GM23338 (cell line): ENCODE results near the gene CD2AP. TPM values are rescaled to one million over a fixed set of nuclear protein-coding genes. Genes with fewer than 3 reads are reported as not detected.

Experiments
- ATAC-seq: fragments of 200-7000 bp; cut with Tn5 transposase; 3 replicates; pipeline ENCODE4 v1.9.1; 2020
- DNase-seq: peaks from one replicate; pipeline ENCODE4 v3.0.0-alpha.2; 2015; ENCODE audit warnings: low spot score
- H2AFZ ChIP-seq: fragments of 200-600 bp; sonication (generic); 2 replicates; pipeline ENCODE4 v1.8.0; 2016; ENCODE audit warnings: antibody characterized with exemption, mild to moderate bottlenecking, moderate library complexity
- H3F3A ChIP-seq: fragments of 200-600 bp; sonication (generic); replicated peaks from 2 replicates; pipeline ENCODE4 v1.8.0; 2017; ENCODE audit warnings: antibody characterized with exemption, mixed run types, low read depth
- H3K27ac ChIP-seq: fragments of 200-600 bp; sonication (generic); 2 replicates; pipeline ENCODE4 v1.6.1; 2016; ENCODE audit warnings: low read depth
- H3K27me3 ChIP-seq: fragments of 200-600 bp; sonication (generic); 2 replicates; pipeline ENCODE4 v1.8.0; 2016; ENCODE audit warnings: mild to moderate bottlenecking, mixed run types, moderate library complexity; ENCODE audit not compliant: insufficient read depth
- H3K36me3 ChIP-seq: fragments of 200-600 bp; sonication (generic); 2 replicates; pipeline ENCODE4 v1.8.0; 2016; ENCODE audit warnings: mild to moderate bottlenecking; ENCODE audit not compliant: insufficient read depth
- H3K4me1 ChIP-seq: fragments of 200-600 bp; sonication (generic); 2 replicates; pipeline ENCODE4 v1.8.0; 2016; ENCODE audit warnings: mild to moderate bottlenecking, moderate library complexity; ENCODE audit not compliant: insufficient read depth
- H3K4me2 ChIP-seq: fragments of 200-600 bp; sonication (generic); 2 replicates; pipeline ENCODE4 v1.7.1; 2017; ENCODE audit warnings: mixed run types
- H3K4me3 ChIP-seq: fragments of 200-600 bp; sonication (generic); 2 replicates; pipeline ENCODE4 v1.6.1; 2016; ENCODE audit warnings: mixed run types
- H3K79me2 ChIP-seq: fragments of 200-600 bp; sonication (generic); replicated peaks from 2 replicates; pipeline ENCODE4 v1.8.0; 2017; ENCODE audit warnings: mild to moderate bottlenecking; ENCODE audit not compliant: insufficient read depth
- H3K9me2 ChIP-seq: fragments of 200-600 bp; sonication (generic); 2 replicates; pipeline ENCODE4 v1.8.0; 2017; ENCODE audit not compliant: insufficient read depth
- H4K20me1 ChIP-seq: fragments of 200-600 bp; sonication (generic); replicated peaks from 2 replicates; pipeline ENCODE4 v1.8.0; 2017; ENCODE audit warnings: mild to moderate bottlenecking; ENCODE audit not compliant: insufficient read depth
- H3K27ac Mint-ChIP-seq: 2 replicates; pipeline ENCODE4 v1.8.0; 2020; ENCODE audit warnings: inconsistent platforms, mild to moderate bottlenecking, moderate library complexity, mixed read lengths
- H3K27me3 Mint-ChIP-seq: 3 replicates; pipeline ENCODE4 v1.8.0; 2022; ENCODE audit warnings: low read depth, mild to moderate bottlenecking, moderate library complexity, mixed read lengths, inconsistent platforms; ENCODE audit not compliant: insufficient read depth, poor library complexity
- H3K36me3 Mint-ChIP-seq: 3 replicates; pipeline ENCODE4 v1.8.0; 2021; ENCODE audit warnings: low read depth, mild to moderate bottlenecking, inconsistent platforms, moderate library complexity, mixed read lengths
- H3K4me1 Mint-ChIP-seq: 3 replicates; pipeline ENCODE4 v1.8.0; 2020; ENCODE audit warnings: mild to moderate bottlenecking, inconsistent platforms, mixed read lengths
- H3K4me3 Mint-ChIP-seq: 3 replicates; pipeline ENCODE4 v1.8.0; 2021; ENCODE audit warnings: moderate library complexity, mild to moderate bottlenecking, inconsistent platforms, mixed read lengths
- H3K9me3 Mint-ChIP-seq: 3 replicates; pipeline ENCODE4 v1.8.0; 2020; ENCODE audit warnings: moderate library complexity, mild to moderate bottlenecking, inconsistent platforms, mixed read lengths
- CREB1 ChIP-seq: fragments of 250-450 bp; sonication (Bioruptor Pico); IDR thresholded peaks from 2 replicates; pipeline ENCODE4 v1.5.0; 2020; ENCODE audit warnings: low read depth, mild to moderate bottlenecking, moderate library complexity
- EZH2phosphoT487 ChIP-seq: fragments of 200-600 bp; sonication (generic); IDR thresholded peaks from one replicate; pipeline ENCODE4 v1.8.1; 2018; ENCODE audit warnings: antibody characterized with exemption; ENCODE audit not compliant: unreplicated experiment
- JUNB ChIP-seq: IDR thresholded peaks from one replicate; pipeline ENCODE4 v1.6.1; 2016; ENCODE audit warnings: antibody characterized with exemption; ENCODE audit not compliant: unreplicated experiment
- POLR2AphosphoS5 ChIP-seq: IDR thresholded peaks from 2 replicates; pipeline ENCODE4 v1.6.1; 2016; ENCODE audit warnings: antibody characterized with exemption, low read depth
- STAT1 ChIP-seq: IDR thresholded peaks from one replicate; pipeline ENCODE4 v1.6.1; 2016; ENCODE audit warnings: antibody characterized with exemption; ENCODE audit not compliant: unreplicated experiment
- polyA plus RNA-seq: library from polyadenylated mRNA; unstranded; fragments of >200 nt; fragmentation: Nextera tagmentation; extraction: Ambion mirVana; gene quantifications from 2 replicates; pipeline ENCODE4 v1.2.1, GENCODE V29; 2016
- total RNA-seq: library from RNA; depleted of rRNA; stranded (reverse); fragments of >200 nt; shearing (Covaris generic); gene quantifications from 2 replicates; pipeline ENCODE4 v1.2.3, GENCODE V29; 2014
- TF ChIP-seq, protein P1 (sequence below): fragments of 250-450 bp; sonication (Bioruptor Pico); IDR thresholded peaks from 2 replicates; pipeline ENCODE4 v1.5.0; 2020; ENCODE audit warnings: mild to moderate bottlenecking, moderate library complexity
- TF ChIP-seq, protein P2 (sequence below), 2 experiments: fragments of 200-600 bp in 1 of 2; sonication (generic) in 1 of 2; conservative IDR thresholded peaks; 2 replicates each; pipeline versions ENCODE4 v1.5.1 to v1.6.1; 2016 to 2017; ENCODE audit warnings: antibody characterized with exemption in 2 of 2, low read depth in 2 of 2, mild to moderate bottlenecking in 2 of 2, moderate library complexity in 1 of 2
- TF ChIP-seq, protein P3 (sequence below): IDR thresholded peaks from one replicate; pipeline ENCODE4 v1.6.1; 2018; ENCODE audit warnings: antibody characterized with exemption; ENCODE audit not compliant: unreplicated experiment
- TF ChIP-seq, protein P4 (sequence below): IDR thresholded peaks from 2 replicates; pipeline ENCODE4 v1.6.1; 2016; ENCODE audit warnings: antibody characterized with exemption

The CD2AP gene
- total and polyA plus RNA-seq, 2 experiments from 2014 or later: 38.0 to 93.2 TPM

DNA sequence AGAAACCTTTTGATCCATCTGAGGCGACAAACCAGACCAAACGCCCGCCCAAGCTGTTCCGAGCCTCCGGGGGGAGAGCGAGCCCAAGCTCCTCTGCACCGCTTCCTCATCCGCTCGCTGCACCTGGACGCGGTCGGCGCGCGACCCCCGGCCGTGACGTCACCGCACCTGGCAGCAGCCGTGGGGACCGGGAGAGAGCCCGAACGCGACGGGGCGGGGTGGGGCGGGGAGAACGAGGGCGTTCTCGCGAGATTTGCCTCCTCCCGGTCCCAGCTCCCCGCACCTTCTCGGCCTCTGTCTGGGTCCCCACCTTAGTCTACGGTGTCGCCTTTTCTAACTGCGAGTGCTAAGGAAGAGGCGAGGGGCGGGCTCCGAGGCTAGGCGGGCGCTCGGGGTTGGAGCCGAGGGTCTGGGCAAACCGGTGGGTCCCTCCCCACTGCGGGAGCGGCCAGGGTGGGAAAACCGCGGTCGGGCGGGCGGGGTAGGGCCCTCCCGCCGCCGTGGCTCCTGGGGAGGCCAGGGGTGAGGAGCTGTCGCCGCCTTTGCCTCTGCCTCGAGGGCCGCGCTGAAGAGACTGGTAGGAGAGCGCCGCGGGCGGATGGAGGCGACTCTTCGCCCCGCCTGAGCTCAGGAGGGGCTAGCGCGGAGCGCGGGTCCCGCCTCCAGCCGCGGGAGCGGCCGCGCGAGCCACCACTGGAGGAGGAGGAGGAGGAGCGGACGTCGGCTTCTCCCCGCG lies at the start of gene CD2AP (continued):
- TF ChIP-seq, protein P1, sequence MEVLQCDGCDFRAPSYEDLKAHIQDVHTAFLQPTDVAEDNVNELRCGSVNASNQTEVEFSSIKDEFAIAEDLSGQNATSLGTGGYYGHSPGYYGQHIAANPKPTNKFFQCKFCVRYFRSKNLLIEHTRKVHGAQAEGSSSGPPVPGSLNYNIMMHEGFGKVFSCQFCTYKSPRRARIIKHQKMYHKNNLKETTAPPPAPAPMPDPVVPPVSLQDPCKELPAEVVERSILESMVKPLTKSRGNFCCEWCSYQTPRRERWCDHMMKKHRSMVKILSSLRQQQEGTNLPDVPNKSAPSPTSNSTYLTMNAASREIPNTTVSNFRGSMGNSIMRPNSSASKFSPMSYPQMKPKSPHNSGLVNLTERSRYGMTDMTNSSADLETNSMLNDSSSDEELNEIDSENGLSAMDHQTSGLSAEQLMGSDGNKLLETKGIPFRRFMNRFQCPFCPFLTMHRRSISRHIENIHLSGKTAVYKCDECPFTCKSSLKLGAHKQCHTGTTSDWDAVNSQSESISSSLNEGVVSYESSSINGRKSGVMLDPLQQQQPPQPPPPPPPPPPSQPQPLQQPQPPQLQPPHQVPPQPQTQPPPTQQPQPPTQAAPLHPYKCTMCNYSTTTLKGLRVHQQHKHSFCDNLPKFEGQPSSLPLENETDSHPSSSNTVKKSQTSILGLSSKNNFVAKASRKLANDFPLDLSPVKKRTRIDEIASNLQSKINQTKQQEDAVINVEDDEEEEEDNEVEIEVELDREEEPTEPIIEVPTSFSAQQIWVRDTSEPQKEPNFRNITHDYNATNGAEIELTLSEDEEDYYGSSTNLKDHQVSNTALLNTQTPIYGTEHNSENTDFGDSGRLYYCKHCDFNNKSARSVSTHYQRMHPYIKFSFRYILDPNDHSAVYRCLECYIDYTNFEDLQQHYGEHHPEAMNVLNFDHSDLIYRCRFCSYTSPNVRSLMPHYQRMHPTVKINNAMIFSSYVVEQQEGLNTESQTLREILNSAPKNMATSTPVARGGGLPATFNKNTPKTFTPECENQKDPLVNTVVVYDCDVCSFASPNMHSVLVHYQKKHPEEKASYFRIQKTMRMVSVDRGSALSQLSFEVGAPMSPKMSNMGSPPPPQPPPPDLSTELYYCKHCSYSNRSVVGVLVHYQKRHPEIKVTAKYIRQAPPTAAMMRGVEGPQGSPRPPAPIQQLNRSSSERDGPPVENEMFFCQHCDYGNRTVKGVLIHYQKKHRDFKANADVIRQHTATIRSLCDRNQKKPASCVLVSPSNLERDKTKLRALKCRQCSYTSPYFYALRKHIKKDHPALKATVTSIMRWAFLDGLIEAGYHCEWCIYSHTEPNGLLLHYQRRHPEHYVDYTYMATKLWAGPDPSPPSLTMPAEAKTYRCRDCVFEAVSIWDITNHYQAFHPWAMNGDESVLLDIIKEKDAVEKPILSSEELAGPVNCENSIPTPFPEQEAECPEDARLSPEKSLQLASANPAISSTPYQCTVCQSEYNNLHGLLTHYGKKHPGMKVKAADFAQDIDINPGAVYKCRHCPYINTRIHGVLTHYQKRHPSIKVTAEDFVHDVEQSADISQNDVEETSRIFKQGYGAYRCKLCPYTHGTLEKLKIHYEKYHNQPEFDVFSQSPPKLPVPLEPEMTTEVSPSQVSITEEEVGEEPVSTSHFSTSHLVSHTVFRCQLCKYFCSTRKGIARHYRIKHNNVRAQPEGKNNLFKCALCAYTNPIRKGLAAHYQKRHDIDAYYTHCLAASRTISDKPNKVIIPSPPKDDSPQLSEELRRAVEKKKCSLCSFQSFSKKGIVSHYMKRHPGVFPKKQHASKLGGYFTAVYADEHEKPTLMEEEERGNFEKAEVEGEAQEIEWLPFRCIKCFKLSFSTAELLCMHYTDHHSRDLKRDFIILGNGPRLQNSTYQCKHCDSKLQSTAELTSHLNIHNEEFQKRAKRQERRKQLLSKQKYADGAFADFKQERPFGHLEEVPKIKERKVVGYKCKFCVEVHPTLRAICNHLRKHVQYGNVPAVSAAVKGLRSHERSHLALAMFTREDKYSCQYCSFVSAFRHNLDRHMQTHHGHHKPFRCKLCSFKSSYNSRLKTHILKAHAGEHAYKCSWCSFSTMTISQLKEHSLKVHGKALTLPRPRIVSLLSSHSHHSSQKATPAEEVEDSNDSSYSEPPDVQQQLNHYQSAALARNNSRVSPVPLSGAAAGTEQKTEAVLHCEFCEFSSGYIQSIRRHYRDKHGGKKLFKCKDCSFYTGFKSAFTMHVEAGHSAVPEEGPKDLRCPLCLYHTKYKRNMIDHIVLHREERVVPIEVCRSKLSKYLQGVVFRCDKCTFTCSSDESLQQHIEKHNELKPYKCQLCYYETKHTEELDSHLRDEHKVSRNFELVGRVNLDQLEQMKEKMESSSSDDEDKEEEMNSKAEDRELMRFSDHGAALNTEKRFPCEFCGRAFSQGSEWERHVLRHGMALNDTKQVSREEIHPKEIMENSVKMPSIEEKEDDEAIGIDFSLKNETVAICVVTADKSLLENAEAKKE (CRISPR knock-in tag): no peak
- TF ChIP-seq POLR2AphosphoS5 (peak; percentile 87), JUNB (no peak)

DNA sequence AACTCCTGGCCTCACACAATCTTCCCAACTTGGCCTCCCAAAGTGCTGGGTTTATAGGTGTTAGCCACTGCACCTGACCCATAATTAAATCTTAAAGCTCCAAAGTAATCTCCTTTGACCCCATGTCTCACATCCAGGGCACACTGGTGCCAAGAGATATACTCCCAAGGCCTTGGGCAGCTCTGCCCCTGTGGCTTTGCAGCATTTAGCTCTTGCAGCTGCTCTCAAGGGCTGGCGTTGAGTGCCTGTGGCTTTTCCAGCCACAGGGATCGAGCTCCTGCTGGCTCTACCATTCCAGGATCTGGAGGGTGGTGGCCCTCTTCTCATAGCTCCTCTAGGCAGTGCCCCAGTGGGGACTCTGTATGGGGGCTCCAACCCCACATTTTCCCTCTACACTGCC lies 49.3 kb upstream of the CD2AP start:
- Mint-ChIP-seq H3K27ac (peak overlapping the region; percentile 95), H3K27me3 (peaks cover 12% of the 10 kb centered on the region), H3K9me3 (peaks cover 54% of the 10 kb centered on the region), H3K36me3 (peaks cover 59% of the 10 kb centered on the region), H3K4me3 (no peak overlapping the region), H3K4me1 (peaks cover 22% of the 10 kb centered on the region)
- H3K4me1 ChIP-seq: peaks cover 16% of the 10 kb centered on the region
- H3K9me2 ChIP-seq: peaks cover 22% of the 10 kb centered on the region; the same call in 1 of the 2 replicates
- peaks cover 5% of the 10 kb centered on the region; the same call in 1 of the 2 replicates for H3F3A ChIP-seq
- 0 out of 2 replicates have a peak, but pooled peaks cover 3% of the 10 kb centered on the region for H3K36me3 ChIP-seq
- no peak overlapping the region for H2AFZ ChIP-seq
- peak overlapping the region; percentile 95 for H3K27ac ChIP-seq
- peak overlapping the region; percentile 26; the same call in 1 of the 2 replicates for H3K4me2 ChIP-seq
- no peaks in the 10 kb centered on the region for H3K79me2 ChIP-seq
- no peak overlapping the region for H3K4me3 ChIP-seq
- no peak for DNase-seq
- no peaks in the 10 kb centered on the region for H3K27me3 ChIP-seq
- ATAC-seq: peak; percentile 18
- H4K20me1 ChIP-seq: no peaks in the 10 kb centered on the region
- TF ChIP-seq EZH2phosphoT487 (no peak), JUNB (no peak), CREB1 (CRISPR knock-in tag) (no peak), POLR2AphosphoS5 (no peak), STAT1 (no peak)
- TF ChIP-seq, protein P2, sequence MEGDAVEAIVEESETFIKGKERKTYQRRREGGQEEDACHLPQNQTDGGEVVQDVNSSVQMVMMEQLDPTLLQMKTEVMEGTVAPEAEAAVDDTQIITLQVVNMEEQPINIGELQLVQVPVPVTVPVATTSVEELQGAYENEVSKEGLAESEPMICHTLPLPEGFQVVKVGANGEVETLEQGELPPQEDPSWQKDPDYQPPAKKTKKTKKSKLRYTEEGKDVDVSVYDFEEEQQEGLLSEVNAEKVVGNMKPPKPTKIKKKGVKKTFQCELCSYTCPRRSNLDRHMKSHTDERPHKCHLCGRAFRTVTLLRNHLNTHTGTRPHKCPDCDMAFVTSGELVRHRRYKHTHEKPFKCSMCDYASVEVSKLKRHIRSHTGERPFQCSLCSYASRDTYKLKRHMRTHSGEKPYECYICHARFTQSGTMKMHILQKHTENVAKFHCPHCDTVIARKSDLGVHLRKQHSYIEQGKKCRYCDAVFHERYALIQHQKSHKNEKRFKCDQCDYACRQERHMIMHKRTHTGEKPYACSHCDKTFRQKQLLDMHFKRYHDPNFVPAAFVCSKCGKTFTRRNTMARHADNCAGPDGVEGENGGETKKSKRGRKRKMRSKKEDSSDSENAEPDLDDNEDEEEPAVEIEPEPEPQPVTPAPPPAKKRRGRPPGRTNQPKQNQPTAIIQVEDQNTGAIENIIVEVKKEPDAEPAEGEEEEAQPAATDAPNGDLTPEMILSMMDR (conservative IDR thresholded peaks at IDR 0.05; ENCODE audit: low read depth in 2 of 2): no peak
- TF ChIP-seq, protein P3, sequence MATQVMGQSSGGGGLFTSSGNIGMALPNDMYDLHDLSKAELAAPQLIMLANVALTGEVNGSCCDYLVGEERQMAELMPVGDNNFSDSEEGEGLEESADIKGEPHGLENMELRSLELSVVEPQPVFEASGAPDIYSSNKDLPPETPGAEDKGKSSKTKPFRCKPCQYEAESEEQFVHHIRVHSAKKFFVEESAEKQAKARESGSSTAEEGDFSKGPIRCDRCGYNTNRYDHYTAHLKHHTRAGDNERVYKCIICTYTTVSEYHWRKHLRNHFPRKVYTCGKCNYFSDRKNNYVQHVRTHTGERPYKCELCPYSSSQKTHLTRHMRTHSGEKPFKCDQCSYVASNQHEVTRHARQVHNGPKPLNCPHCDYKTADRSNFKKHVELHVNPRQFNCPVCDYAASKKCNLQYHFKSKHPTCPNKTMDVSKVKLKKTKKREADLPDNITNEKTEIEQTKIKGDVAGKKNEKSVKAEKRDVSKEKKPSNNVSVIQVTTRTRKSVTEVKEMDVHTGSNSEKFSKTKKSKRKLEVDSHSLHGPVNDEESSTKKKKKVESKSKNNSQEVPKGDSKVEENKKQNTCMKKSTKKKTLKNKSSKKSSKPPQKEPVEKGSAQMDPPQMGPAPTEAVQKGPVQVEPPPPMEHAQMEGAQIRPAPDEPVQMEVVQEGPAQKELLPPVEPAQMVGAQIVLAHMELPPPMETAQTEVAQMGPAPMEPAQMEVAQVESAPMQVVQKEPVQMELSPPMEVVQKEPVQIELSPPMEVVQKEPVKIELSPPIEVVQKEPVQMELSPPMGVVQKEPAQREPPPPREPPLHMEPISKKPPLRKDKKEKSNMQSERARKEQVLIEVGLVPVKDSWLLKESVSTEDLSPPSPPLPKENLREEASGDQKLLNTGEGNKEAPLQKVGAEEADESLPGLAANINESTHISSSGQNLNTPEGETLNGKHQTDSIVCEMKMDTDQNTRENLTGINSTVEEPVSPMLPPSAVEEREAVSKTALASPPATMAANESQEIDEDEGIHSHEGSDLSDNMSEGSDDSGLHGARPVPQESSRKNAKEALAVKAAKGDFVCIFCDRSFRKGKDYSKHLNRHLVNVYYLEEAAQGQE: no peak
- TF ChIP-seq, protein P4, sequence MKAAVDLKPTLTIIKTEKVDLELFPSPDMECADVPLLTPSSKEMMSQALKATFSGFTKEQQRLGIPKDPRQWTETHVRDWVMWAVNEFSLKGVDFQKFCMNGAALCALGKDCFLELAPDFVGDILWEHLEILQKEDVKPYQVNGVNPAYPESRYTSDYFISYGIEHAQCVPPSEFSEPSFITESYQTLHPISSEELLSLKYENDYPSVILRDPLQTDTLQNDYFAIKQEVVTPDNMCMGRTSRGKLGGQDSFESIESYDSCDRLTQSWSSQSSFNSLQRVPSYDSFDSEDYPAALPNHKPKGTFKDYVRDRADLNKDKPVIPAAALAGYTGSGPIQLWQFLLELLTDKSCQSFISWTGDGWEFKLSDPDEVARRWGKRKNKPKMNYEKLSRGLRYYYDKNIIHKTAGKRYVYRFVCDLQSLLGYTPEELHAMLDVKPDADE: no peak
